ENCODE data around the gene KCNJ10. TPM values are rescaled to one million over a fixed set of nuclear protein-coding genes. Genes with fewer than 3 reads are reported as not detected.
A peak's percentile ranks its signal among the peaks of the same experiment; 100 is the strongest.

KCNJ10 gene
- total RNA-seq, 6 experiments from 2014 or later: 0.23 to 3.1 (median 0.31) TPM; not detected in 1

DNA sequence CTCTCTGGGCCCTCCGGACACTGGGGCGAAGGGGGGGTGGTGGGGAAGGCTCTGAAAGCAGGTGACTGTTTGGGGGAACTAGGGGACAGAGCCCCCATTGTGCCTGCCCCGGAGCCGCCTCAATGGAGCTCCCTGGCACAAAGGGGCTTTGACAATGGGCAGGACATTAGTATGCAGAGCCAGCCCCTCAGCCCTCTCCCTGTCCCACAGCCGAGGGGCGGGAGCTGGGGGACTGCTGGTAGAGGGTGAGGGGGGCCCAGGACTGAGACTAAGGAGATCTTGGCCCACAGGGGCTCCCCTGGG is 7.8 kb downstream of the KCNJ10 start:
- Histone ChIP-seq H3K9me3 (no peaks in the 10 kb centered on the region), H3K36me3 (no peaks in the 10 kb centered on the region), H3K4me1 (no peaks in the 10 kb centered on the region), H3K27ac (no peak overlapping the region), H3K27me3 (no peaks in the 10 kb centered on the region), H3K4me3 (no peak overlapping the region)
- ATAC-seq (no peak), DNase-seq (no peak)
- 64% methylated on average over 3 of the region's 6 CpGs for WGBS (ENCODE audit: insufficient coverage, low coverage, low lambda C conversion rate, missing lambda C conversion rate)
- intact Hi-C loops (cut with DNase I): no loop called here
- no peak for TF ChIP-seq POLR2A (IDR thresholded peaks at IDR 0.05)
- TF ChIP-seq, protein P1, sequence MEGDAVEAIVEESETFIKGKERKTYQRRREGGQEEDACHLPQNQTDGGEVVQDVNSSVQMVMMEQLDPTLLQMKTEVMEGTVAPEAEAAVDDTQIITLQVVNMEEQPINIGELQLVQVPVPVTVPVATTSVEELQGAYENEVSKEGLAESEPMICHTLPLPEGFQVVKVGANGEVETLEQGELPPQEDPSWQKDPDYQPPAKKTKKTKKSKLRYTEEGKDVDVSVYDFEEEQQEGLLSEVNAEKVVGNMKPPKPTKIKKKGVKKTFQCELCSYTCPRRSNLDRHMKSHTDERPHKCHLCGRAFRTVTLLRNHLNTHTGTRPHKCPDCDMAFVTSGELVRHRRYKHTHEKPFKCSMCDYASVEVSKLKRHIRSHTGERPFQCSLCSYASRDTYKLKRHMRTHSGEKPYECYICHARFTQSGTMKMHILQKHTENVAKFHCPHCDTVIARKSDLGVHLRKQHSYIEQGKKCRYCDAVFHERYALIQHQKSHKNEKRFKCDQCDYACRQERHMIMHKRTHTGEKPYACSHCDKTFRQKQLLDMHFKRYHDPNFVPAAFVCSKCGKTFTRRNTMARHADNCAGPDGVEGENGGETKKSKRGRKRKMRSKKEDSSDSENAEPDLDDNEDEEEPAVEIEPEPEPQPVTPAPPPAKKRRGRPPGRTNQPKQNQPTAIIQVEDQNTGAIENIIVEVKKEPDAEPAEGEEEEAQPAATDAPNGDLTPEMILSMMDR (IDR thresholded peaks at IDR 0.05): no peak

DNA sequence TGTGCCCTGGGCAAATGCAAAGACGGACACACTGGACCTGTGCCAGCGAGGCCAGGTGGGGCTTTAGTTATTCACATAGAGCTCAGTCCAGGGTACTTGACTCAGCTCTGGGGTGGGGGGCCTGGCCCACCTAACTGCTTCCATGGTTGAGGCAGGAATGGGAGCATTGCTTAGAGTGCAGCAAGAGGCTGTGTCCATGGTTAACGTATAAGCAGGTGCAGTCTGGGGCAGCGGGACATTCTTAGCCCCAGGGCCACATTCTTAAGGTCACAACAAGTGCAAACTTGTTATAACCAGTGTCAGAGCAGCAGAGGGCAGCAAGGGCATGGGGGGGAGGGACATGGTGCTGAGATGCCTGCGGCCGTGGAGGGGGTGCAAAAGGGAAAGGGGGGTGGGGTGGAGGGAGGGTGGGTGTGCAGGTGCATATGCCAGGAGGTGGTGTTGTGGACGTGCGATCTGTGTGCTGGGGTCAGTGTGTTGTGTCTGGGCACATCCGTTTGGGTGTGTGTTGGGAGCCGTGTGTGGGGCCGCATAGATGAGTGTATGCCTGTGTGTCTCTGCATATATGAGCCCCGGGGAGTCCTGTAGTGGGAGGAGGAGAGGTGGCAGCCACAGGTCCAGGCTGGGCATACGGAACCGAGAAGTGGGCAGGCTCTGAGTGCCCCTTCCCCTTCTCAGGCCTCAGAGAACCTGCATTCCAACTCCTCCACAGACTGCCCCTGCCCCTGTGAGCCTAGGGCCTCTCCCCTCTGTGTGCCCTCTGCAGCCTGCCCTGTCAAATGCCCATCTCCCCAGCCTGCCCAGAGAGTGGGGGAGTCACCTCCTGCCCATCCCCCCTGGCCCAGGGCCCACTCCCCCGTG is 8.4 kb downstream of the KCNJ10 start:
- Histone ChIP-seq H3K4me3 (no peak overlapping the region), H3K4me1 (no peaks in the 10 kb centered on the region), H3K27ac (no peak overlapping the region), H3K9me3 (no peaks in the 10 kb centered on the region), H3K27me3 (no peaks in the 10 kb centered on the region), H3K36me3 (no peaks in the 10 kb centered on the region)
- no peak for ATAC-seq
- intact Hi-C loops (cut with DNase I): no loop called here
- 42% methylated on average over 7 of the region's 15 CpGs for WGBS (ENCODE audit: insufficient coverage, low coverage, low lambda C conversion rate, missing lambda C conversion rate)
- TF ChIP-seq, protein P1 (IDR thresholded peaks at IDR 0.05): no peak
- TF ChIP-seq POLR2A (IDR thresholded peaks at IDR 0.05): no peak
- DNase-seq: no peak

DNA sequence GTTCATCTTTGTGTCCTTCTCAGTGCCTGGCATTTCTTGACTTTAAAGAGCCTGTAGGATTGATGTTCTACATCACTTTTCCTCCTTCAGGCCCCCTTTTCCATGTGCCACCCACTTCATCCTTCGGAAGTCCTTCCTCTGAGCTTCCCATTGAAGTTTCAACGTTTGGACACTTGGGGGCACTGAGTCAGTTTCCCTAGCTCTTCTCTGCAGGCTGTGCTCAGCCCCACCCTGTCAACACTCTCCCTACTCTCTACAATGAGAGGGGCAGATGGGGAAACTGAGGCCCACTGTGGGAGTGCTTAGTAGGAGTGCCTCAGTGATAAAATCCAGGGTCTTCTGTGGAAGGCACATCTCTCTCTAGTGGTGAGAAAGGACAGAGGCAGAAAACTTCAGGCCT is 11.9 kb downstream of the KCNJ10 start:
- no peak overlapping the region for H3K27ac ChIP-seq
- no peaks in the 10 kb centered on the region for H3K27me3 ChIP-seq
- no peak for DNase-seq
- no peaks in the 10 kb centered on the region for H3K36me3 ChIP-seq
- intact Hi-C loops (cut with DNase I): no loop called here
- TF ChIP-seq POLR2A (IDR thresholded peaks at IDR 0.05): no peak
- TF ChIP-seq, protein P1 (IDR thresholded peaks at IDR 0.05): peak in 3 of 4 donors; percentile 16 to 29 (median 22)
- H3K9me3 ChIP-seq: no peaks in the 10 kb centered on the region
- 36% methylated on average over 2 of the region's 2 CpGs for WGBS (ENCODE audit: insufficient coverage, low coverage, low lambda C conversion rate, missing lambda C conversion rate)
- no peaks in the 10 kb centered on the region for H3K4me1 ChIP-seq
- ATAC-seq: peak in 1 of 4 donors; percentile 27
- H3K4me3 ChIP-seq: no peak overlapping the region

DNA sequence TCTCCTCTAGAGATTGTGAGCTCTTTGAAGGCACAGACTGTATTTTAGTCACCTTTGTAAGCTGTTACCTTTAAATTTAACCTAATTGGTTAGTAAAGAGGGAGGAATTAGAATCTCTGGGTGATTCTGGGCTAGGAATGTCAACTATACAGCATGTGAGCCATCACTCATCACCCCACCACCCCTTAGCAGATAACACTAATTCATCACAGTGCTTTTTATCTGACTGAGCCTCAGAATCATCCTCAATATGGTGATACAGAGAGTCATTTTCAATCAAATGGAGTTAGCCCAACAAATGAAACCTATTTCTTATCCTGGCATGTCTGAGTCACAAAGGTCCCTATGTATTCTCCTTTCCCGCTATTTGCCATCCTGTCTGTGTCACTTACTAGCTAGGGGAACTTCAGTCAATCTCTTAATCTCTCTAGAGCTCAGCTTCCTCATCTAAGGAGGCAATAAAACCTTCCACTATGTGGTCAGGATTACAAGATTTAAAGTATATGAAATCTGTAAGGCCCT is 13.3 kb downstream of the KCNJ10 start:
- intact Hi-C loops (cut with DNase I): no loop called here
- Histone ChIP-seq H3K27ac (no peak overlapping the region), H3K4me3 (no peak overlapping the region), H3K36me3 (no peaks in the 10 kb centered on the region), H3K27me3 (no peaks in the 10 kb centered on the region), H3K9me3 (no peaks in the 10 kb centered on the region), H3K4me1 (no peaks in the 10 kb centered on the region)
- ATAC-seq (no peak), DNase-seq (no peak)
- 87% methylated on average over 1 of the region's 1 CpG for WGBS (ENCODE audit: insufficient coverage, low coverage, low lambda C conversion rate, missing lambda C conversion rate)
- TF ChIP-seq, protein P1 (IDR thresholded peaks at IDR 0.05): no peak
- no peak for TF ChIP-seq POLR2A (IDR thresholded peaks at IDR 0.05)

Measured in right lobe of liver (tissue), 6 donors.